Body of pancreas (tissue), 4 donors: Measurements from ENCODE around the gene RASSF10. TPM values are rescaled to one million over a fixed set of nuclear protein-coding genes. Genes with fewer than 3 reads are reported as not detected.
"Not testable (repeated sequence)": the region's sequence is repeated elsewhere in the genome, so short reads cannot be mapped to it uniquely, and the experiment has no call there.

Experiments
- ATAC-seq: fragments of 150-250 bp; one replicate; pipeline ENCODE4 v1.9.1; 2016
- DNase-seq, 4 donors: peaks; one replicate each; pipeline ENCODE4 v3.0.0-alpha.2; 2019
- H3K27ac ChIP-seq, 4 donors: fragments of 200-600 bp; sonication (generic); 1 replicate in 3 of 4; 2 replicates in 1 of 4; pipeline versions ENCODE4 v1.5.1 to v1.6.1; 2016 to 2019; ENCODE audit warnings: mild to moderate bottlenecking in 1 of 4, mixed read lengths in 1 of 4, moderate library complexity in 1 of 4
- H3K27me3 ChIP-seq, 2 donors: fragments of 200-600 bp; sonication (generic); one replicate each; pipeline ENCODE4 v1.6.0; 2016; ENCODE audit warnings: mild to moderate bottlenecking in 1 of 2
- H3K36me3 ChIP-seq, 2 donors: fragments of 200-600 bp; sonication (generic); replicated peaks in 1 of 2; 2 replicates each; pipeline ENCODE4 v1.5.1; 2016; ENCODE audit warnings: low read depth in 2 of 2; ENCODE audit not compliant: insufficient read depth in 1 of 2
- H3K4me1 ChIP-seq: fragments of 200-600 bp; sonication (generic); one replicate; pipeline ENCODE4 v1.6.0; 2016
- H3K4me3 ChIP-seq, 2 donors: fragments of 200-600 bp; sonication (generic); 1 replicate in 1 of 2; 2 replicates in 1 of 2; pipeline ENCODE4 v1.5.1; 2016 to 2019
- H3K9me3 ChIP-seq, 3 donors: fragments of 200-600 bp; sonication (generic); 1 replicate in 2 of 3; 2 replicates in 1 of 3; pipeline ENCODE4 v1.5.1; 2016
- CTCF ChIP-seq, 7 experiments: fragments of 450-650 bp in 4 of 7; fragments of 200-600 bp in 3 of 7; sonication (generic) in 3 of 7; IDR thresholded peaks; one replicate each; pipeline ENCODE4 v1.5.1; 2016 to 2019; ENCODE audit warnings: antibody characterized with exemption in 7 of 7
- POLR2A ChIP-seq, 3 donors: fragments of 450-650 bp; IDR thresholded peaks; one replicate each; pipeline ENCODE4 v1.6.1; 2016; ENCODE audit warnings: antibody characterized with exemption in 3 of 3, mild to moderate bottlenecking in 2 of 3
- WGBS, 2 donors: methylation state at CpG; one replicate each; pipeline ENCODE4 v1.1.5; 2017; 5-methylcytosine and 5-hydroxymethylcytosine counted together
- intact Hi-C: fragments of 100-400 bp; cut with DNase I; formaldehyde crosslinking; loops from one replicate; pipeline ENCODE4 v1.15.1; 2023
- total RNA-seq, 2 donors: library from RNA; depleted of rRNA; stranded (reverse); fragments of >200 nt; gene quantifications; one replicate each; pipeline ENCODE4 v1.1.0, GENCODE V29; 2016

RASSF10 gene
- total RNA-seq, 2 donors from 2014 or later = not detected

GRCh38 chr11:13043912-13044628 lies 35.0 kb downstream of the RASSF10 start:
- no peaks in the 10 kb centered on the region for H3K27me3 ChIP-seq
- H3K9me3 ChIP-seq = no peaks in the 10 kb centered on the region
- ATAC-seq (no peak), DNase-seq (no peak)
- H3K36me3 ChIP-seq = no peaks in the 10 kb centered on the region
- TF ChIP-seq POLR2A (IDR thresholded peaks at IDR 0.05) = no peak
- no peak for TF ChIP-seq CTCF (IDR thresholded peaks at IDR 0.05)
- no peak overlapping the region for H3K4me3 ChIP-seq
- WGBS, 2 donors = 82% methylated on average over 4 of the region's 4 CpGs
- H3K27ac ChIP-seq = no peak overlapping the region
- peaks cover 9% of the 10 kb centered on the region for H3K4me1 ChIP-seq
- intact Hi-C loops = no loop called here

GRCh38 chr11:13045089-13045488 lies 36.0 kb downstream of the RASSF10 start:
- H3K4me1 ChIP-seq, H3K36me3 ChIP-seq, H3K4me3 ChIP-seq, intact Hi-C loops, H3K27me3 ChIP-seq, H3K27ac ChIP-seq, ATAC-seq, H3K9me3 ChIP-seq, DNase-seq: not testable (repeated sequence)
- WGBS, 2 donors = 90 to 93% methylated on average over 8 of the region's 8 CpGs

GRCh38 chr11:13045734-13046133 lies 36.6 kb downstream of the RASSF10 start:
- intact Hi-C loops = no loop called here
- no peaks in the 10 kb centered on the region for H3K9me3 ChIP-seq
- H3K27me3 ChIP-seq = no peaks in the 10 kb centered on the region
- no peak overlapping the region for H3K27ac ChIP-seq
- TF ChIP-seq CTCF (IDR thresholded peaks at IDR 0.05) (no peak), POLR2A (IDR thresholded peaks at IDR 0.05) (no peak)
- 72 to 87% methylated on average over 5 of the region's 5 CpGs for WGBS, 2 donors
- no peaks in the 10 kb centered on the region for H3K36me3 ChIP-seq
- ATAC-seq (no peak), DNase-seq (no peak)
- H3K4me1 ChIP-seq = peaks cover 8% of the 10 kb centered on the region
- no peak overlapping the region for H3K4me3 ChIP-seq

- intact Hi-C loops = no loop called here
Measured at GRCh38 chr11:13046637-13047570, 37.8 kb downstream of the RASSF10 start.

More at GRCh38 chr11:13046637-13047570, 37.8 kb downstream of the RASSF10 start:
- no peaks in the 10 kb centered on the region for H3K36me3 ChIP-seq
- H3K27me3 ChIP-seq = no peaks in the 10 kb centered on the region
- ATAC-seq (no peak), DNase-seq (no peak)
- no peak overlapping the region for H3K4me3 ChIP-seq
- H3K4me1 ChIP-seq = peaks cover 8% of the 10 kb centered on the region
- no peaks in the 10 kb centered on the region for H3K9me3 ChIP-seq
- H3K27ac ChIP-seq = no peak overlapping the region
- no peak for TF ChIP-seq CTCF (IDR thresholded peaks at IDR 0.05)
- no peak for TF ChIP-seq POLR2A (IDR thresholded peaks at IDR 0.05)
- 83 to 89% methylated on average over 10 of the region's 10 CpGs for WGBS, 2 donors
